Lower lobe of right lung (tissue), 2 donors: Measurements from ENCODE around the gene RLN1. TPM values are rescaled to one million over a fixed set of nuclear protein-coding genes. Genes with fewer than 3 reads are reported as not detected.

Experiments used
- ATAC-seq, 2 donors: fragments of 200-7000 bp; cut with Tn5 transposase; one replicate each; pipeline ENCODE4 v1.9.1; 2020 to 2022; ENCODE audit warnings: mild to moderate bottlenecking in 2 of 2, moderate library complexity in 2 of 2
- DNase-seq: peaks from one replicate; pipeline ENCODE4 v3.0.0-alpha.2; 2020
- H3K27ac ChIP-seq: fragments of 200-600 bp; one replicate; pipeline ENCODE4 v1.8.0; 2022
- H3K27me3 ChIP-seq: fragments of 200-600 bp; one replicate; pipeline ENCODE4 v1.8.0; 2022; ENCODE audit warnings: low read depth
- H3K36me3 ChIP-seq: fragments of 200-600 bp; one replicate; pipeline ENCODE4 v1.8.0; 2022; ENCODE audit warnings: mild to moderate bottlenecking
- H3K4me1 ChIP-seq: fragments of 200-600 bp; one replicate; pipeline ENCODE4 v1.8.0; 2022
- H3K4me3 ChIP-seq: fragments of 200-600 bp; one replicate; pipeline ENCODE4 v1.8.0; 2022; ENCODE audit warnings: mild to moderate bottlenecking
- H3K9me3 ChIP-seq: fragments of 200-600 bp; one replicate; pipeline ENCODE4 v1.8.0; 2022
- CTCF ChIP-seq: fragments of 200-600 bp; IDR thresholded peaks from one replicate; pipeline ENCODE4 v1.8.0; 2022; ENCODE audit warnings: antibody characterized with exemption, mild to moderate bottlenecking
- intact Hi-C: fragments of 100-400 bp; cut with DNase I; formaldehyde crosslinking; loops from one replicate; pipeline ENCODE4 v1.11.0; 2022
- total RNA-seq: library from RNA; stranded (reverse); fragmentation: NEBNext Ultra II Directional; extraction: Animal tissue kit (Norgen Biotek cat#: 25700); gene quantifications from one replicate; pipeline ENCODE4 v1.2.1, GENCODE V29; 2021
- donor health status: DM: no; HTN: yes; CAD: no; lungs with severe emphysema.

The RLN1 gene
- total RNA-seq, 1 donor from 2014 or later: not detected

- TF ChIP-seq CTCF: no peak
- Histone ChIP-seq H3K4me1 (no peaks in the 10 kb centered on the region), H3K27me3 (no peaks in the 10 kb centered on the region), H3K9me3 (no peaks in the 10 kb centered on the region), H3K4me3 (no peak overlapping the region), H3K27ac (no peak overlapping the region), H3K36me3 (peaks cover 7% of the 10 kb centered on the region)
- ATAC-seq (no peak), DNase-seq (no peak)
- intact Hi-C loops: no loop called here
Observed at GRCh38 chr9:5357431-5358105, 17.9 kb upstream of the RLN1 start.

- Histone ChIP-seq H3K4me1 (no peaks in the 10 kb centered on the region), H3K9me3 (no peaks in the 10 kb centered on the region), H3K27me3 (no peaks in the 10 kb centered on the region), H3K4me3 (no peak overlapping the region), H3K27ac (no peak overlapping the region), H3K36me3 (peaks cover 7% of the 10 kb centered on the region)
- no peak for ATAC-seq
- intact Hi-C loops: no loop called here
- no peak for DNase-seq
- TF ChIP-seq CTCF: no peak
Observed at GRCh38 chr9:5355817-5356216, 16.1 kb upstream of the RLN1 start.

GRCh38 chr9:5355226-5355625, 15.6 kb upstream of the RLN1 start:
- Histone ChIP-seq H3K4me1 (no peaks in the 10 kb centered on the region), H3K36me3 (peaks cover 6% of the 10 kb centered on the region), H3K9me3 (no peaks in the 10 kb centered on the region), H3K27ac (no peak overlapping the region), H3K27me3 (no peaks in the 10 kb centered on the region), H3K4me3 (no peak overlapping the region)
- no peak for TF ChIP-seq CTCF
- ATAC-seq: no peak
- DNase-seq: no peak
- intact Hi-C loops: no loop called here

GRCh38 chr9:5354184-5354583, 14.5 kb upstream of the RLN1 start:
- H3K27me3 ChIP-seq: no peaks in the 10 kb centered on the region
- no peak for ATAC-seq

GRCh38 chr9:5352637-5353248, 13.1 kb upstream of the RLN1 start:
- intact Hi-C loops: no loop called here
- Histone ChIP-seq H3K27me3 (no peaks in the 10 kb centered on the region), H3K4me1 (no peaks in the 10 kb centered on the region), H3K9me3 (no peaks in the 10 kb centered on the region), H3K4me3 (no peak overlapping the region), H3K36me3 (no peaks in the 10 kb centered on the region), H3K27ac (no peak overlapping the region)
- no peak for DNase-seq
- TF ChIP-seq CTCF: no peak
- no peak for ATAC-seq

More at GRCh38 chr9:5354184-5354583, 14.5 kb upstream of the RLN1 start:
- H3K27ac ChIP-seq: no peak overlapping the region
- no peak for TF ChIP-seq CTCF
- intact Hi-C loops: no loop called here
- no peak for DNase-seq
- H3K4me3 ChIP-seq: no peak overlapping the region
- no peaks in the 10 kb centered on the region for H3K4me1 ChIP-seq
- no peaks in the 10 kb centered on the region for H3K9me3 ChIP-seq
- no peaks in the 10 kb centered on the region for H3K36me3 ChIP-seq
